PC-9 (cell line): Measurements from ENCODE around the gene SH3BGR. TPM values are rescaled to one million over a fixed set of nuclear protein-coding genes. Genes with fewer than 3 reads are reported as not detected.

Experiments
- BruUV-seq: library from RNA; stranded (reverse); fragments of 400-500 nt; replicated peaks from 2 replicates; lab custom pipeline; 2021; lab: Mats Ljungman, UMichigan
- CTCF ChIA-PET: fragments of 300-600 bp; sonication (Branson Sonifier 250); formaldehyde crosslinking; loops from one replicate; lab custom pipeline; 2022; ENCODE audit warnings: antibody characterized with exemption; lab: Charles Lee
- POLR2A ChIA-PET: fragments of 300-600 bp; sonication (Branson Sonifier 250); formaldehyde crosslinking; loops from one replicate; lab custom pipeline; 2022; ENCODE audit warnings: antibody characterized with exemption; ENCODE audit not compliant: unreplicated experiment; lab: Charles Lee
- DNase-seq, 2 experiments: peaks; one replicate each; pipeline versions ENCODE4 v3.0.0 to v3.0.0-alpha.2; 2015 to 2022; ENCODE audit warnings: mixed read lengths in 1 of 2
- H2AFZ ChIP-seq: fragments of 200-600 bp; sonication (generic); 2 replicates; pipeline ENCODE4 v1.8.1; 2017; ENCODE audit warnings: antibody characterized with exemption
- H3F3A ChIP-seq: fragments of 200-600 bp; sonication (generic); 2 replicates; pipeline ENCODE4 v1.8.1; 2017; ENCODE audit warnings: antibody characterized with exemption, mild to moderate bottlenecking, low read depth; ENCODE audit not compliant: insufficient read depth
- H3K27ac ChIP-seq: fragments of 200-600 bp; sonication (generic); 2 replicates; pipeline ENCODE4 v1.6.1; 2016; ENCODE audit warnings: mixed run types
- H3K27me3 ChIP-seq: fragments of 200-600 bp; sonication (generic); 2 replicates; pipeline ENCODE4 v1.6.1; 2016; ENCODE audit warnings: low read depth, mixed run types; ENCODE audit not compliant: insufficient read depth
- H3K36me3 ChIP-seq: fragments of 200-600 bp; sonication (generic); 2 replicates; pipeline ENCODE4 v1.6.1; 2016; ENCODE audit warnings: low read depth, mixed run types
- H3K4me1 ChIP-seq: fragments of 200-600 bp; sonication (generic); replicated peaks from 2 replicates; pipeline ENCODE4 v1.6.1; 2016; ENCODE audit warnings: mixed run types; ENCODE audit not compliant: insufficient read depth
- H3K4me2 ChIP-seq: fragments of 200-600 bp; sonication (generic); 2 replicates; pipeline ENCODE4 v1.6.1; 2017; ENCODE audit warnings: mixed run types
- H3K4me3 ChIP-seq: fragments of 200-600 bp; sonication (generic); 2 replicates; pipeline ENCODE4 v1.6.1; 2016; ENCODE audit warnings: mixed run types
- H3K79me2 ChIP-seq: fragments of 200-600 bp; sonication (generic); 2 replicates; pipeline ENCODE4 v1.6.1; 2017; ENCODE audit warnings: low read depth, mixed run types
- H3K9me2 ChIP-seq: fragments of 200-600 bp; sonication (generic); 2 replicates; pipeline ENCODE4 v1.8.1; 2017; ENCODE audit warnings: mild to moderate bottlenecking; ENCODE audit not compliant: insufficient read depth
- H3K9me3 ChIP-seq: fragments of 200-600 bp; sonication (generic); 2 replicates; pipeline ENCODE4 v1.8.1; 2016; ENCODE audit warnings: low read depth; ENCODE audit not compliant: insufficient read depth
- H4K20me1 ChIP-seq: fragments of 200-600 bp; sonication (generic); 2 replicates; pipeline ENCODE4 v1.8.1; 2017; ENCODE audit not compliant: insufficient read depth
- EZH2 ChIP-seq: fragments of 200-600 bp; sonication (generic); IDR thresholded peaks from 2 replicates; pipeline ENCODE4 v1.8.0; 2017; ENCODE audit warnings: antibody characterized with exemption, low read depth
- intact Hi-C: fragments of 100-400 bp; cut with micrococcal nuclease; formaldehyde crosslinking; loops from one replicate; pipeline ENCODE4 v1.10.0; 2022; ENCODE audit not compliant: unreplicated experiment
- microRNA-seq: library from miRNA; unstranded; fragments of <30 nt; microRNA quantifications from one replicate; pipeline ENCODE4 v1.2.0, GENCODE V29; 2021; ENCODE audit warnings: borderline number of aligned reads, borderline replicate concordance
- total RNA-seq: library from RNA; stranded (reverse); gene quantifications from 2 replicates; pipeline ENCODE4 v1.2.3, GENCODE V29; 2021
- TF ChIP-seq, protein P1 (sequence below): fragments of 200-600 bp; sonication (generic); conservative IDR thresholded peaks from 2 replicates; pipeline ENCODE4 v1.6.1; 2017; ENCODE audit warnings: mixed run types, antibody characterized with exemption, mild to moderate bottlenecking, moderate library complexity

Gene SH3BGR
- total RNA-seq, 1 experiment from 2014 or later, result 4.5 TPM

DNA sequence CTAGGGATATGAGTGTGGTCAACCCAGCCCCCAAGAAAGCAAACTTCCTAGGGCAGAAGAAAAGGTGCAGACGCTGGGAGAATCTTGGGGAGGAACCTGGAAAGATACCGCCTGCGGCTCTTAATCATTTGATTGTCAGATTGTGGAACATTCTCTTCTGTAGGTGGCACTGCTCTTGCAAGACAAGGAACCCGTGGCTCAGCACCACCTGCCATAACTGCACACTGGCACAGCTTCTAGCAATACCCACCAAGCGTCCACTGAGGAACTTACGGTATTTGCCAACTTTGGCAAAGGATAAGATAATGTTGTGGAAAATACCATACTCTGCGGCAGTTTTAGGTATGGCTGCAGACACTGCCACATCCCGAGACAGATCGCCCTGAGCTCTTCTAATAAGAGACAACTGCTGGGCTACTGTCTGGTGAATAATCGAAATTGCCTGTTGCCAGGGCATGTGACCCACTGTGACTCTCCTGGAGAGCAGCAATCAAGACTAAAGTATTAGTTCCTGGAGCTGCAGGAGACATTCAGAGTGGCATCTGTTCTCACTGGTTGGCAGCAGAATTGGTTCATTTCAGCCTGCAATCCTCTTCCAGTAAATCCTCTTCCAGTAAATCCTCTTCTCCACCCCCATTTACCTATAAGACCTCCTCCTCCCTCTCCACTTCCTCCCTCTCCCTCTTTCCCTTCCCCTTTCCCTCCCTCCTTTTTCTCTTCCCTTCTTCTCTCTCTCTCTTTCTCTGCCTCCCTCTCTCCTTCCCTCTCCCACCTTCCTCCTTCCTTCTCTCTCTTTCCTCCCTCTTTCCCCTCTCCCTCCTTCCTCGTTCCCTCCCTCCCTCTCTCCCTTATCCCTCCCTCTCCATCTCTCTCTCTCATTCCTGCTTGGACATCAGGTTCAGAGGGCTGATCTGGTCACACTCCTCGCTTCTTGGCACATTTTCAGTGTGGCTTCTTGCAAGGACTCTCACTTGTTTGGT lies 111.3 kb downstream of the SH3BGR start:
- Histone ChIP-seq H3K9me3 (no peaks in the 10 kb centered on the region), H3K4me1 (no peaks in the 10 kb centered on the region), H3K4me2 (no peak overlapping the region), H3K9me2 (no peaks in the 10 kb centered on the region), H4K20me1 (no peaks in the 10 kb centered on the region), H3K4me3 (no peak overlapping the region), H3K79me2 (no peaks in the 10 kb centered on the region), H3K36me3 (no peaks in the 10 kb centered on the region), H3K27ac (no peak overlapping the region), H3K27me3 (peaks cover 49% of the 10 kb centered on the region), H2AFZ (no peak overlapping the region), H3F3A (no peaks in the 10 kb centered on the region)
- CTCF ChIA-PET, result no interaction called here
- intact Hi-C loops, result no loop called here
- no TSS peak for BruUV-seq
- no peak for DNase-seq
- TF ChIP-seq, protein P1, sequence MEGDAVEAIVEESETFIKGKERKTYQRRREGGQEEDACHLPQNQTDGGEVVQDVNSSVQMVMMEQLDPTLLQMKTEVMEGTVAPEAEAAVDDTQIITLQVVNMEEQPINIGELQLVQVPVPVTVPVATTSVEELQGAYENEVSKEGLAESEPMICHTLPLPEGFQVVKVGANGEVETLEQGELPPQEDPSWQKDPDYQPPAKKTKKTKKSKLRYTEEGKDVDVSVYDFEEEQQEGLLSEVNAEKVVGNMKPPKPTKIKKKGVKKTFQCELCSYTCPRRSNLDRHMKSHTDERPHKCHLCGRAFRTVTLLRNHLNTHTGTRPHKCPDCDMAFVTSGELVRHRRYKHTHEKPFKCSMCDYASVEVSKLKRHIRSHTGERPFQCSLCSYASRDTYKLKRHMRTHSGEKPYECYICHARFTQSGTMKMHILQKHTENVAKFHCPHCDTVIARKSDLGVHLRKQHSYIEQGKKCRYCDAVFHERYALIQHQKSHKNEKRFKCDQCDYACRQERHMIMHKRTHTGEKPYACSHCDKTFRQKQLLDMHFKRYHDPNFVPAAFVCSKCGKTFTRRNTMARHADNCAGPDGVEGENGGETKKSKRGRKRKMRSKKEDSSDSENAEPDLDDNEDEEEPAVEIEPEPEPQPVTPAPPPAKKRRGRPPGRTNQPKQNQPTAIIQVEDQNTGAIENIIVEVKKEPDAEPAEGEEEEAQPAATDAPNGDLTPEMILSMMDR, result no peak
- no peak for TF ChIP-seq EZH2
- POLR2A ChIA-PET, result no interaction called here

DNA sequence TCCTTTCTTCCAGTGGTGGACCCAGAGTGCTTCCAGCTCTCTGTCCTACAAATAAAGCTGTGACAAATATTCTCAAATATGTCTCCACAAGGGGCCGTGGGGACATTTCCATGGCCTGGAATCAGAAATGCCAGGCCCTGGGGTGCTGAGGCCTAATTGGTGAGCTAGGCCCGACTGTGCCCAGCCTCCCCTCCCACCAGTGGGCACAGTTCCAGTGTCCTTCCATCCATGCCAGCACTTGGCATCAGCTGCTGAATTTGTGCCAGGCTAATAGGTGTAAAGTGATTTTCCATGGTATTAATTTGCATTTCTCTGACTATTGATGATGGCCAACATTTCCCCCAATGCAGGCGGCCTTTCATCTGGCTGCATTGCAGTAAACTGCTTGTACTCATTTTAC lies 112.4 kb downstream of the SH3BGR start:
- Histone ChIP-seq H3K4me3 (no peak overlapping the region), H4K20me1 (no peaks in the 10 kb centered on the region), H3K79me2 (no peaks in the 10 kb centered on the region), H3K27ac (no peak overlapping the region), H3K27me3 (peaks cover 54% of the 10 kb centered on the region), H3K4me2 (no peak overlapping the region), H3K9me3 (no peaks in the 10 kb centered on the region), H3K9me2 (no peaks in the 10 kb centered on the region), H3K36me3 (no peaks in the 10 kb centered on the region), H3K4me1 (no peaks in the 10 kb centered on the region), H3F3A (no peaks in the 10 kb centered on the region), H2AFZ (no peak overlapping the region)
- TF ChIP-seq, protein P1, result no peak
- no peak for TF ChIP-seq EZH2
- intact Hi-C loops, result no loop called here
- ChIA-PET CTCF (no interaction called here), POLR2A (no interaction called here)
- no TSS peak for BruUV-seq
- DNase-seq, result no peak

Small RNAs within 50 kb of the gene (microRNA-seq; reads per million reads assigned to microRNA genes)
- not detected for gene MIR6508

Other genes starting within 250 kb of the SH3BGR start
- gene BRWD1, start 138.3 kb upstream of the SH3BGR start, total RNA-seq, result 38.9 and 42.9 TPM in 2 replicates
- gene HMGN1, start 102.9 kb upstream of the SH3BGR start, total RNA-seq, result 369 and 402 TPM in 2 replicates
- 1.8 and 2.4 TPM in 2 replicates for gene LCA5L, start 6.2 kb upstream of the SH3BGR start, total RNA-seq
- gene B3GALT5, start 161.0 kb downstream of the SH3BGR start, total RNA-seq, result 0.09 and 0.25 TPM in 2 replicates